Stimulated activated CD4-positive, alpha-beta T cell treated with anti-CD3 and anti-CD28 coated beads, Interleukin-1b, Interleukin-23, amount 100 ng/mL, for 24 hours (primary cell): ENCODE results near the gene TMEM245.
"Not testable (repeated sequence)": the region's sequence is repeated elsewhere in the genome, so short reads cannot be mapped to it uniquely, and the experiment has no call there.

Source experiments
- DNase-seq, 4 experiments: peaks; one replicate each; pipeline ENCODE4 v3.0.0-alpha.2; 2020; ENCODE audit warnings: low read depth in 4 of 4, low spot score in 1 of 4

The TMEM245 gene

GRCh38 chr9:109072133-109072692 is 47.5 kb downstream of the TMEM245 start:
- no peak for DNase-seq

GRCh38 chr9:109068764-109069163 is 51.0 kb downstream of the TMEM245 start:
- no peak for DNase-seq

- no peak for DNase-seq
Measured at GRCh38 chr9:109064963-109065702, 54.6 kb downstream of the TMEM245 start.

GRCh38 chr9:109063760-109064159 is 56.0 kb downstream of the TMEM245 start:
- DNase-seq, result no peak

- DNase-seq, result no peak
Measured at GRCh38 chr9:109062543-109062942, 57.2 kb downstream of the TMEM245 start.

- no peak for DNase-seq
Measured at GRCh38 chr9:109060191-109060590, 59.6 kb downstream of the TMEM245 start.

GRCh38 chr9:109053121-109053520 is 66.6 kb downstream of the TMEM245 start:
- DNase-seq, result not testable (repeated sequence)

- no peak for DNase-seq
Measured at GRCh38 chr9:109052416-109052815, 67.3 kb downstream of the TMEM245 start.

GRCh38 chr9:109051733-109052132 is 68.0 kb downstream of the TMEM245 start:
- no peak for DNase-seq

- no peak for DNase-seq
Measured at GRCh38 chr9:109050444-109050843, 69.3 kb downstream of the TMEM245 start.

- DNase-seq, result no peak
Measured at GRCh38 chr9:109048822-109049221, 70.9 kb downstream of the TMEM245 start.

GRCh38 chr9:109047259-109047658 is 72.5 kb downstream of the TMEM245 start:
- no peak for DNase-seq

GRCh38 chr9:109046346-109046745 is 73.4 kb downstream of the TMEM245 start:
- no peak for DNase-seq

GRCh38 chr9:109043578-109043977 is 76.2 kb downstream of the TMEM245 start:
- no peak for DNase-seq

GRCh38 chr9:109040571-109040970 is 79.2 kb downstream of the TMEM245 start:
- DNase-seq, result no peak

- no peak for DNase-seq
Measured at GRCh38 chr9:109039539-109039938, 80.2 kb downstream of the TMEM245 start.

- DNase-seq, result no peak
Measured at GRCh38 chr9:109037946-109038715, 81.6 kb downstream of the TMEM245 start.

GRCh38 chr9:109036744-109037680 is 82.7 kb downstream of the TMEM245 start:
- DNase-seq, result no peak

- DNase-seq, result no peak
Measured at GRCh38 chr9:109035684-109036423, 83.9 kb downstream of the TMEM245 start.

- DNase-seq, result no peak
Measured at GRCh38 chr9:109033941-109034700, 85.6 kb downstream of the TMEM245 start.
